GM12878 (cell line): ENCODE results near the gene LGMN. TPM values are rescaled to one million over a fixed set of nuclear protein-coding genes. Genes with fewer than 3 reads are reported as not detected.

Experiments
- ATF2 ChIP-seq: IDR thresholded peaks from 2 replicates; pipeline ENCODE4 v1.6.1; 2012; ENCODE audit warnings: low read length, inconsistent platforms
- BCL3 ChIP-seq: IDR thresholded peaks from 2 replicates; pipeline ENCODE4 v1.6.1; 2011; ENCODE audit warnings: borderline replicate concordance, low read depth, mild to moderate bottlenecking, moderate library complexity, low read length; ENCODE audit not compliant: insufficient read depth, poor library complexity, severe bottlenecking
- CEBPB ChIP-seq, 2 experiments: fragments of 150-350 bp in 1 of 2; IDR thresholded peaks; 2 replicates each; pipeline ENCODE4 v1.6.1; 2012 to 2014; ENCODE audit warnings: low read depth in 2 of 2, low read length in 2 of 2, borderline replicate concordance in 1 of 2, inconsistent platforms in 1 of 2
- FOXM1 ChIP-seq: IDR thresholded peaks from 2 replicates; pipeline ENCODE4 v1.6.1; 2012; ENCODE audit warnings: low read depth, mild to moderate bottlenecking, inconsistent platforms, low read length, moderate library complexity
- IKZF2 ChIP-seq, 2 experiments: fragments of 450-650 bp; IDR thresholded peaks; 2 replicates each; pipeline ENCODE4 v1.6.1; 2017; ENCODE audit warnings: mild to moderate bottlenecking in 2 of 2, moderate library complexity in 2 of 2
- IRF4 ChIP-seq: IDR thresholded peaks from 2 replicates; pipeline ENCODE4 v1.6.1; 2011; ENCODE audit warnings: low read depth, low read length
- MLLT1 ChIP-seq: fragments of 450-650 bp; IDR thresholded peaks from 2 replicates; pipeline ENCODE4 v1.6.1; 2016; ENCODE audit warnings: mild to moderate bottlenecking
- NBN ChIP-seq: fragments of 450-650 bp; IDR thresholded peaks from 2 replicates; pipeline ENCODE4 v1.6.1; 2016
- NR2F1 ChIP-seq: fragments of 450-650 bp; conservative IDR thresholded peaks from 2 replicates; pipeline ENCODE4 v1.6.1; 2017; ENCODE audit warnings: mild to moderate bottlenecking
- PML ChIP-seq: IDR thresholded peaks from 2 replicates; pipeline ENCODE4 v1.6.1; 2012; ENCODE audit warnings: low read length, inconsistent platforms
- RAD21 ChIP-seq: IDR thresholded peaks from 2 replicates; pipeline ENCODE4 v1.6.1; 2011; ENCODE audit warnings: mild to moderate bottlenecking, low read depth, low read length, moderate library complexity; ENCODE audit not compliant: insufficient read depth
- RELB ChIP-seq: fragments of 450-650 bp; IDR thresholded peaks from 2 replicates; pipeline ENCODE4 v1.6.1; 2017; ENCODE audit warnings: low read depth, mild to moderate bottlenecking, moderate library complexity
- RUNX3 ChIP-seq: IDR thresholded peaks from 2 replicates; pipeline ENCODE4 v1.6.1; 2012; ENCODE audit warnings: low read length, inconsistent platforms
- ZZZ3 ChIP-seq: IDR thresholded peaks from 2 replicates; pipeline ENCODE4 v1.6.1; 2011; ENCODE audit warnings: low read depth; ENCODE audit not compliant: control insufficient read depth, insufficient read length
- polyA plus RNA-seq, 11 experiments: library from polyadenylated mRNA; depleted of rRNA in 4 of 11; unstranded in 6 of 11; stranded (reverse) in 5 of 11; fragments of >200 nt; fragmentation: Nextera tagmentation in 4 of 11; fragmentation: Illumina TruSeq in 1 of 11; extraction: Ambion mirVana in 4 of 11; extraction: Trizol in 1 of 11; gene quantifications; 1 replicate in 1 of 11; 2 replicates in 10 of 11; pipeline versions ENCODE4 v1.2.1 to v1.2.3, GENCODE V29; 2011 to 2016; ENCODE audit warnings: inconsistent platforms in 2 of 11, missing spikeins in 2 of 11, low read depth in 1 of 11
- total RNA-seq, 4 experiments: library from RNA; depleted of rRNA in 3 of 4; stranded (reverse); fragments of >200 nt in 3 of 4; fragmentation: Illumina TruSeq in 1 of 4; extraction: Trizol in 1 of 4; gene quantifications; 2 replicates each; pipeline versions ENCODE4 v1.2.1 to v1.2.3, GENCODE V29; 2013 to 2021

Gene LGMN
- total and polyA plus RNA-seq, 10 of the 15 experiments (the other 5 are each of a cell fraction or from before 2014, with no cell fraction given), result 0.71 to 192 (median 3.9) TPM

GRCh38 chr14:92729634-92730358, 18.6 kb downstream of the LGMN start (continued):
- peak; percentile 17 for TF ChIP-seq BCL3
- TF ChIP-seq MLLT1, result peak; percentile 58
- TF ChIP-seq ZZZ3, result no peak
- TF ChIP-seq NR2F1, result peak; percentile 77
- peak; percentile 15; the same call in 1 of the 2 replicates for TF ChIP-seq IRF4
- 0 out of 2 replicates have a peak, but pooled peaks have one; percentile 1 for TF ChIP-seq RAD21
- TF ChIP-seq IKZF2 (IDR thresholded peaks at IDR 0.05), result peak; percentile 84 to 89
- TF ChIP-seq RELB, result peak; percentile 74
- TF ChIP-seq NBN, result no peak
- 0 out of 4 replicates have a peak, but pooled peaks have one; percentile 30 to 53 for TF ChIP-seq CEBPB (IDR thresholded peaks at IDR 0.05; ENCODE audit: borderline replicate concordance in 1 of 2, low read depth in 2 of 2, low read length in 2 of 2)
- TF ChIP-seq ATF2, result peak; percentile 55
- 0 out of 2 replicates have a peak, but pooled peaks have one; percentile 28 for TF ChIP-seq PML
- TF ChIP-seq RUNX3, result peak; percentile 99
- peak; percentile 58; the same call in 1 of the 2 replicates for TF ChIP-seq FOXM1
